Measurements from ENCODE around the gene STARD8.

Gene STARD8

DNA sequence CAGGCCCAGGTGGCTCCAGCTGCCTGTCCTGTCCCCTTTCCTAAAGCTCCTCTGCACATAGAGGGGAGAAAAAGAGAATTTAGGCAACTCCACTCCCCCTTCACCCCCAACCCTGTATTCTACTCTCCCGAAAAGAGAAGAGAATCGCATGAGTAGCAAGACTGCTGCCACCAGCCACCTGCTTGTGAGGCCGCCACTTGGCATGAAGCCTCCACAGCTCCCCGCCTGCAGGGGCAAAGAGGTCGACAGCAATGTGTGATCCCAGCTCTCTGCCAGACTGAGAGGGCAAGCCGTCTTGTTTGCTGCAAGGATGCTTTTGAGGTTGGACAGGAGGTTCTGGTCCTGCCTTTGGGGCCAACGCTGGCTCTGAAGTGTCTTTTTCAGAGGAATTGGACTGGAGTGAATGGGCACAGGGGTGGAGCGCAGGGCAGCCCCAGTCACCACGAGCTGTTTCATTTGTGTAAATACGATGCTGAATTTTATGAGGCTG is 77.1 kb downstream of the STARD8 start (continued):
- no peak for TF ChIP-seq PATZ1 (CRISPR knock-in tag; IDR thresholded peaks at IDR 0.05; ENCODE audit: borderline replicate concordance)

DNA sequence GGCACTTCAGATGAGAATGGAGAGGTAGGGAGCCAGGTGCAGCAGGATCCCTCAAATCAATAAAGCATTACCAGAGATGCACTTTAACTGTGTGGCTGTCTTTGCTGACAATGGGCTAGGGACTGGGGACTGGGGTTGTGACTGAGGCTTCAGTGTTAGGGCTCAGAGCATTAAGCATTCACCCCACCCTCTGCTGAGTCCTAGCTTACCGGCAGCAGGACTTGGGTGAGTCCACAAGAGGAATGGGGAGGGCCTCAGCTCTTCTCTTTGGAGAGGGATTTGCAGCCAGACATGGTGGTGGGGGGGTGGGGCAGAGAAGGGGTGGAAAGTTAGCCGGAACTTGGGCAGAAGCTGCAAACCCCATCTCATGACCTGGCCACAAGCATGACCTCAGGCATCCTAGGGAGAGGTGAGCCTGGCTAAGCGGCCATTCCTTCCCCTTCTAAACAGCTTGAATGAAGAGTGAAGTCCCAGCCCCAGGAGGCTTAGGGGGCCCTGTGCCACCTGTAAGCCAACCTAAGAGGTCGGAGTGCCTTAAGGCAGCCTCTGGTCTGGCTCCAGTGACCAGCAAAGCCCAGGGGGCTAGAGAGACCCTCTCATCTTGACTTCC is 78.4 kb downstream of the STARD8 start:
- no peak for ATAC-seq
- no peak for TF ChIP-seq ZNF8 (CRISPR knock-in tag; IDR thresholded peaks at IDR 0.05)
- no peak for TF ChIP-seq RARB (CRISPR knock-in tag; IDR thresholded peaks at IDR 0.05)
- TF ChIP-seq, protein P1, sequence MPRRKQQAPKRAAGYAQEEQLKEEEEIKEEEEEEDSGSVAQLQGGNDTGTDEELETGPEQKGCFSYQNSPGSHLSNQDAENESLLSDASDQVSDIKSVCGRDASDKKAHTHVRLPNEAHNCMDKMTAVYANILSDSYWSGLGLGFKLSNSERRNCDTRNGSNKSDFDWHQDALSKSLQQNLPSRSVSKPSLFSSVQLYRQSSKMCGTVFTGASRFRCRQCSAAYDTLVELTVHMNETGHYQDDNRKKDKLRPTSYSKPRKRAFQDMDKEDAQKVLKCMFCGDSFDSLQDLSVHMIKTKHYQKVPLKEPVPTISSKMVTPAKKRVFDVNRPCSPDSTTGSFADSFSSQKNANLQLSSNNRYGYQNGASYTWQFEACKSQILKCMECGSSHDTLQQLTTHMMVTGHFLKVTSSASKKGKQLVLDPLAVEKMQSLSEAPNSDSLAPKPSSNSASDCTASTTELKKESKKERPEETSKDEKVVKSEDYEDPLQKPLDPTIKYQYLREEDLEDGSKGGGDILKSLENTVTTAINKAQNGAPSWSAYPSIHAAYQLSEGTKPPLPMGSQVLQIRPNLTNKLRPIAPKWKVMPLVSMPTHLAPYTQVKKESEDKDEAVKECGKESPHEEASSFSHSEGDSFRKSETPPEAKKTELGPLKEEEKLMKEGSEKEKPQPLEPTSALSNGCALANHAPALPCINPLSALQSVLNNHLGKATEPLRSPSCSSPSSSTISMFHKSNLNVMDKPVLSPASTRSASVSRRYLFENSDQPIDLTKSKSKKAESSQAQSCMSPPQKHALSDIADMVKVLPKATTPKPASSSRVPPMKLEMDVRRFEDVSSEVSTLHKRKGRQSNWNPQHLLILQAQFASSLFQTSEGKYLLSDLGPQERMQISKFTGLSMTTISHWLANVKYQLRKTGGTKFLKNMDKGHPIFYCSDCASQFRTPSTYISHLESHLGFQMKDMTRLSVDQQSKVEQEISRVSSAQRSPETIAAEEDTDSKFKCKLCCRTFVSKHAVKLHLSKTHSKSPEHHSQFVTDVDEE (CRISPR knock-in tag; IDR thresholded peaks at IDR 0.05), result no peak
- no peak for TF ChIP-seq ISL1 (CRISPR knock-in tag; IDR thresholded peaks at IDR 0.05)
- TF ChIP-seq PATZ1 (CRISPR knock-in tag; IDR thresholded peaks at IDR 0.05; ENCODE audit: borderline replicate concordance), result no peak
- no peak for TF ChIP-seq BACH2 (CRISPR knock-in tag; IDR thresholded peaks at IDR 0.05; ENCODE audit: borderline replicate concordance)
- TF ChIP-seq TCF4 (CRISPR knock-in tag; IDR thresholded peaks at IDR 0.05; ENCODE audit: borderline replicate concordance), result no peak
- TF ChIP-seq SNAI2 (CRISPR knock-in tag; IDR thresholded peaks at IDR 0.05), result no peak
- TF ChIP-seq GLIS3 (CRISPR knock-in tag; IDR thresholded peaks at IDR 0.05), result no peak
- no peak for TF ChIP-seq CREB5 (CRISPR knock-in tag; IDR thresholded peaks at IDR 0.05; ENCODE audit: low read depth)
- no peak for TF ChIP-seq ZNF70 (CRISPR knock-in tag; IDR thresholded peaks at IDR 0.05)
- TF ChIP-seq, protein P2, sequence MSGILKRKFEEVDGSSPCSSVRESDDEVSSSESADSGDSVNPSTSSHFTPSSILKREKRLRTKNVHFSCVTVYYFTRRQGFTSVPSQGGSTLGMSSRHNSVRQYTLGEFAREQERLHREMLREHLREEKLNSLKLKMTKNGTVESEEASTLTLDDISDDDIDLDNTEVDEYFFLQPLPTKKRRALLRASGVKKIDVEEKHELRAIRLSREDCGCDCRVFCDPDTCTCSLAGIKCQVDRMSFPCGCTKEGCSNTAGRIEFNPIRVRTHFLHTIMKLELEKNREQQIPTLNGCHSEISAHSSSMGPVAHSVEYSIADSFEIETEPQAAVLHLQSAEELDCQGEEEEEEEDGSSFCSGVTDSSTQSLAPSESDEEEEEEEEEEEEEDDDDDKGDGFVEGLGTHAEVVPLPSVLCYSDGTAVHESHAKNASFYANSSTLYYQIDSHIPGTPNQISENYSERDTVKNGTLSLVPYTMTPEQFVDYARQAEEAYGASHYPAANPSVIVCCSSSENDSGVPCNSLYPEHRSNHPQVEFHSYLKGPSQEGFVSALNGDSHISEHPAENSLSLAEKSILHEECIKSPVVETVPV (CRISPR knock-in tag; IDR thresholded peaks at IDR 0.05), result no peak
- no peak for TF ChIP-seq ZNF565 (CRISPR knock-in tag; conservative IDR thresholded peaks at IDR 0.05; ENCODE audit: low read depth)
- TF ChIP-seq TOX (CRISPR knock-in tag; IDR thresholded peaks at IDR 0.05; ENCODE audit: borderline replicate concordance), result no peak
- no peak for TF ChIP-seq ARNTL (CRISPR knock-in tag; IDR thresholded peaks at IDR 0.05; ENCODE audit: borderline replicate concordance, low read depth)
- no peak for TF ChIP-seq ZFP3 (CRISPR knock-in tag; IDR thresholded peaks at IDR 0.05)
- TF ChIP-seq PPARA (CRISPR knock-in tag; IDR thresholded peaks at IDR 0.05; ENCODE audit: borderline replicate concordance), result no peak

DNA sequence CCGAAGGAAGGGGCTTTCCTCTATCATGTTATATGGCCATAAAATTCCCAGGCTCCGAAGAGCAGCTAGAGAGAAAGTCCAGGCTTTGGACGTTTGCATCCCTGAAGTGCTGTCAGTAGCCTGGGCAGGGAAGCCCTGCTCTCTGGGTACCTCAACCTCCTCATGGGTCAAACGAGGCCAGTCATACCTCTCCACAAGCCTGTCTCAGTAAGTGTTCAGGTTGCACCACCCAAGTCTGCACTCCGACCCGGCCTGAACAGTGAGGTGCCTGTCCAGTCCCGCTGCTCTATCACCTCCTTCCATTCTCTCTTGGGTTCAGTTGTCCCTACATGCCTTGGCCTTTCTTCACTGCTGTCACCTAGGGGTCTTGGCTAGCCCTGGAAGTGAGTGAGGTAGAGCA is 78.9 kb downstream of the STARD8 start:
- TF ChIP-seq ZNF8 (CRISPR knock-in tag; IDR thresholded peaks at IDR 0.05) (no peak), POU6F1 (CRISPR knock-in tag; IDR thresholded peaks at IDR 0.05; ENCODE audit: borderline replicate concordance, low read depth) (no peak), ZFP30 (CRISPR knock-in tag; IDR thresholded peaks at IDR 0.05) (no peak), PATZ1 (CRISPR knock-in tag; IDR thresholded peaks at IDR 0.05; ENCODE audit: borderline replicate concordance) (no peak)
- no peak for ATAC-seq
